ENCODE data around the gene GRHPR. TPM values are rescaled to one million over a fixed set of nuclear protein-coding genes. Genes with fewer than 3 reads are reported as not detected.

GRHPR gene
- total and polyA plus RNA-seq, 2 of the 8 experiments (the other 6 are each of a cell fraction or from before 2014, with no cell fraction given): 97.0 to 201 TPM

DNA sequence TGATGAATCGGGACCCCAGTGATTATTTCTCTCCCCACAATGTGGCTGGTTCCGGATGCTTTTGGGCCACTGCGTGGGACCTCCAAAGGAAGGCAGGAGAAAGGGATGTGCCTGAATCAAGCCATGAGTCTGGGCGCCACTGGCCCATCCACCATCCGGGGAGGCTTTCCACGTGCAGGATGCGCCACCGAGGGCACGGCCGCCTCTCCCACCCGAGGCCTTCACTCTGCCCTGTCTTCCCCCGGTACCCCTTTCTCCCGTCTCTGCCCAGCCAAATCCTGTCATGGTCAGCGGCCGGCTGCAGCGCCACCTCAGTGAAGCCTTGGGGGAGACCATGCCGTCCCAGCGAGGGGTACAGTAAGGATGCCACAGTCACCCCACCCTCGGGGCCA, 43.9 kb upstream of the GRHPR start (continued):
- TF ChIP-seq RAD21 (IDR thresholded peaks at IDR 0.05 in 1 of 2, conservative IDR thresholded peaks at IDR 0.05 in 1 of 2; ENCODE audit: low read depth in 2 of 2, low read length in 2 of 2): no peak
- no peak for TF ChIP-seq CHD2 (IDR thresholded peaks at IDR 0.05; ENCODE audit: low read length)
- TF ChIP-seq BCL11A (IDR thresholded peaks at IDR 0.05; ENCODE audit: low read depth in 2 of 2, low read length in 2 of 2): no peak

Data from H1 (cell line).